NK-92 (cell line): Measurements from ENCODE around the gene GPR152.
A peak's percentile ranks its signal among the peaks of the same experiment; 100 is the strongest.
"Not testable (repeated sequence)": the region's sequence is repeated elsewhere in the genome, so short reads cannot be mapped to it uniquely, and the experiment has no call there.

Source experiments
- DNase-seq: peaks from one replicate; lab custom pipeline; 2025; ENCODE audit not compliant: unreplicated experiment; lab: John Stamatoyannopoulos, UW

GPR152 gene

GRCh38 chr11:67489203-67489884 lies 36.8 kb upstream of the GPR152 start:
- DNase-seq = no peak

DNA sequence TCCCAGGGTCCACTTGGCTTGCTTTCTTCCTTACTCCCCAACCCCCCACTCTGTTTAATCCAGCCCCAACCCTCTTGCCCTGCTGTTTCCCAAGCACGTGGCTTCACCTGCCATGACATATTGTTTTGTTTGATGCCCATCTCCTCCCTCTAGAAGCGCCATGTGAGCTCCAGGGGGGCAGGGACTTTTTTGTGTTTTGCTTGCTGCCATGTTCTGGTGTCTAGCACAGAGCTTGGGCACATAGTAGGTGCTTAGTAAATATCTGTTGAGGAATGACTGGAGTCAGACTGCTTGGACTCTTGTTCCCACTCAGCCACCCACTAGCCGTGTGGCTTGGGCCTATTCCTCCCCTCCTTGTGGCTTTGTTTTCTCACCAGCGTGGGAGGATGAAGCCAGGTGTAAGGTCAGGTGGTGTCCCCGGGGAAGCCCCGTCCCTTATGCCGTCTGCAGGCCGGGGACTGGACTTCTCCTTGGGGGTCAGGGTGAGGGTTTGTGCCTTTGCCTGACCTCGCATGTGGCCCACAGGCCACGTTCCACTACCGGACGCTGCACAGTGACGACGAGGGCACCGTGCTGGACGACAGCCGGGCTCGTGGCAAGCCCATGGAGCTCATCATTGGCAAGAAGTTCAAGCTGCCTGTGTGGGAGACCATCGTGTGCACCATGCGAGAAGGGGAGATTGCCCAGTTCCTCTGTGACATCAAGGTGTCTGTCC lies 34.1 kb upstream of the GPR152 start:
- DNase-seq = no peak

DNA sequence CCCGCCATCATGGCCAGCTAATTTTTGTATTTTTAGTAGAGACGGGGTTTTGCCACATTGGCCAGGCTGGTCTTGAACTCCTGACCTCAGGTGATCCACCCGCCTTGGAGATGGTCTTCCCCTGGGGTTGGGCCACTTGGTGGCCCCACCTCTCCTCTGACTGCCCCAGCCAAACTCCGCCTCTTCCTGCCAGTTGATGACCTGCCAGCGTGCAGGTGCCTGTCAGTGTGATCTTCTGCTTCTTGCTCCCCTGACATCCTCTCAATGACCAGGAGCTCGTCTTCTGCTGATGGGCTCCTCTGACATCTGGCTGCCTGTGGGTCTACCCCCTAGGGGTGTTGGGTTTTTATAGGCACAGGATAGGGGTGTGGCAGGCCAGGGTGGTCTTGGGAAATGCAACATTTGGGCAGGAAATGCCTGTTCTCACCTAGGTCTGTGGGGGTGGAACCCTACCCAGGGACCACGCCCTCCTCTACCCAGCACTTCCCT lies 33.4 kb upstream of the GPR152 start:
- DNase-seq = not testable (repeated sequence)

DNA sequence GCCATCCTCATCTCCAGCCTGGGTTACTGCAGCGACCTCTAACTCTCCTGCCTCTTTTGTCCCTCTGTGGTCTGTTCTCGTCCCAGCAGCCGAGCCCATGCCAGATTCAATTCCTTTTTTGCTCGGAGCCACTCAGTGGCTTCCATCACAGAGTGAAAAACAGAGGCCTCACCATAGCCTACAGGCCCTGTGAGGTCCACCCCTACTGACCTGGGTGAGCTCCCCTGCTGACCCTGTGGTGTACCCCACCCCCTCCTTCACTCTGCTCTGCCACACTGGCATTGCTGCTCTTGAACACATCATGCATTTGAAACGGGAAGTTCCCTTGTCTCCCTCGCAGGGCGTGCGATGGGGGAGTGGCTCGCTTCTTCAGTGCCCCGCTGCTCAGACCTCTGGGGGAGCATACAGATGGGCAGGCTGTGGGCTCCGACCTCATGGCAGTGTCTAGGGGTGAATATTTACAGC lies 32.4 kb upstream of the GPR152 start:
- DNase-seq = no peak

DNA sequence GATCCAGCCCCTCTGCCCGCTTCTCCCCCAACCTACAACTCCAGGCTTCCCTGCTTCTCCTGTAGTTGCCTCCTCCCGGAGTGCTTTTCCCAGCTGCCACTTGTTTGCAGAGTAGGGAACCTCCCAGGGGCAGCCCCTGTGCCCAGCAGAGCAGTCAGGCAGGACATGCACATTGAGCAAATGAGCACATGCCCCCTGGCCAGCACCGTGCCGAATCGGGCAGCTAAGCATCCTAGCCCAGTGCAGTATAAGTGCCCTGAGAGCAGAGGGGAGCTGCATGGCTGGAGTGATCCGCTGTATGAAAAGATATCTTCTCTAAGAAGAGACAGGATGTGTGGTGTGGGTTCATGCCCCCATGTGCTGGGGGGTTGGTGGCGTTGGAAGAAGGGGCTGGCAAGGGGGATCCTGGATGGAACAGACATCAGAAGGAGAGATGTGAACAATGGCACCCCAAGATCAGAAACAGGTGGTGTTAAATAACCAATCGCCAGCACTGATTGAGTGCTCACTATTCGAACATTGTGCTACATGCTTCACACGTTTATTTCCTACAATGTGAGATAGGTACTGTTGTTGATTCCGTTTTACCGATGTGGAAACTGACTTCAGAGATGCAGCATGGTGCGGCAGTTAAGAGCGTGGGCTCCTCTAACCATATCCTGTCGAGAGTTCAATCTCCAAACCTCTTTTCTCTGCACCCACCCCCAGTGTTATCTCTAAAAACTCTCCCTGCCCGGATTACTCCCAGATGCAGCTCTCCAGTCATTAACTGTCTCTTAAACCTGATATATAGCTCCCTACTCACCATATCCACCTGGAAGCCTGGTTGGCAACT lies 31.5 kb upstream of the GPR152 start:
- DNase-seq = no peak

DNA sequence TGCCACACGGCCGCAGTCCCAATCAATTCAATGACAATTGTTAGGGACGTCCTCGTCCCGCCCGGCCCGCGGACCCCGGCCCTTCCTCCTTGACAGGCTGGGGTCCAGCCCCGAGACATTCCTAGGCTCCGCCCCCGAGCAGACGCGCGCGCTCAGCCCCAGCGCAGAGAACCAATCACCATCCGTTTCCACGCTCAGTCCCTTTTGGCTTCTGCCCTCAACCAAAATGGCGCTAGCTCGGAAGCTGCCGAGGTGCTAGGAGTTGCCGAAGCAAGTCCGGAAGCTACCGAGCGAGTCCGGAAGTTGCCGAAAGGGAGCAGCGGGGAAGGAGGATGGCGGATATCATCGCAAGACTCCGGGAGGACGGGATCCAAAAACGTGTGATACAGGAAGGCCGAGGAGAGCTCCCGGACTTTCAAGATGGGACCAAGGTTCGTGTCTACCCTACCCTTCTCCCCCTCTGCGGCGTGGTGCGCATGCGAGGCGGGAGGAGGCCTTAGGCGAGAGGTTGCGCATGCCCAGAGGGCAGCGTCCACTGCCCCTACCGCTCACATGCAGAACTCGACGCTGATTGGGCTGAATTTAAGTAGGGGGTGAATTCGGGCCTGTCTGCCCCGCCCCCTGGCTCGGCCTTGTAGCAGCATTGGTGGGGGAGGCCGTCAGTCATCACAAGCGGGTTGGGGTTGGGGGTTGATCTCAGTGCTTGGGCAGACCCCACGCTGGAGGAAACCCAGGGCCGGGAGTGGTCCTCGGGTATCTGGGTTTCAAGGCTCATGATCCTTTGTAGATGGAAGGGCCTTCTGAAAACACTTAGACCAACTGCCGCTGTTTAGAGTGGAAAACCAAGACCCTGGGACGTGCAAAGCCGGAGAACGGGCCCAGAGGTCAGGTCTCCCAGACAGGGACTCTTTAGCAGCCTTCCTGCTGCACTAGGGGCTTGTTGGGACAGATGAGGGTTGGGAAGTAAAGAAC lies 30.6 kb upstream of the GPR152 start, which contains the start of gene AIP:
TSS of gene AIP (plus strand) at position 200 of the 972 bp plus-strand sequence. CDS start at position 333, 133 bp downstream.
- DNase-seq = peak; percentile 76

DNA sequence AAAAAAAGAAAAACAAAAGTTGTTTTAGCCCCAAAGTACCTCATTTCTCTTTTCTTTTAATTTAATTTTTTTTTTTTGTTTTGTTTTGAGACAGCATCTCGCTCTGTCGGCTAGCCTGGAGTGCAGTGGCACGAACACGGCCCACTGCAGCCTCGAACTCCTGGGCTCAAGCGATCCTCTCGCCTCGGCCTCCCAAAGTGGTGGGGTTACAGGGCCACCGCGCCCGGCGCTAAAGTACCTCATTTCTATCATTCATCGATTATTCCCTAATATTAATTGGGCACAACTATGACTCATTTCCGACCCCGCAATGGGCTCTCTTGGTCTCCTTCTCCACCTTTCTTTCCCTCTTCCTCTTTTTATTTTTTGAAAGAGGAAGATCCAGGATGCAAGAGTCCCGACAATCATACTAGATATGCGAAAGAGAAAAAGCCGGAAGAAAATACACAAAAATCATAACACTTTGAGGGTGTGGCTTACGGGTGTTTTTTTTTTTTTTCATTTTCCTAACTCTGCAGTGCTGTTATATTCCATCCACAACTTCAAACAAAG lies 29.8 kb upstream of the GPR152 start:
- no peak for DNase-seq

DNA sequence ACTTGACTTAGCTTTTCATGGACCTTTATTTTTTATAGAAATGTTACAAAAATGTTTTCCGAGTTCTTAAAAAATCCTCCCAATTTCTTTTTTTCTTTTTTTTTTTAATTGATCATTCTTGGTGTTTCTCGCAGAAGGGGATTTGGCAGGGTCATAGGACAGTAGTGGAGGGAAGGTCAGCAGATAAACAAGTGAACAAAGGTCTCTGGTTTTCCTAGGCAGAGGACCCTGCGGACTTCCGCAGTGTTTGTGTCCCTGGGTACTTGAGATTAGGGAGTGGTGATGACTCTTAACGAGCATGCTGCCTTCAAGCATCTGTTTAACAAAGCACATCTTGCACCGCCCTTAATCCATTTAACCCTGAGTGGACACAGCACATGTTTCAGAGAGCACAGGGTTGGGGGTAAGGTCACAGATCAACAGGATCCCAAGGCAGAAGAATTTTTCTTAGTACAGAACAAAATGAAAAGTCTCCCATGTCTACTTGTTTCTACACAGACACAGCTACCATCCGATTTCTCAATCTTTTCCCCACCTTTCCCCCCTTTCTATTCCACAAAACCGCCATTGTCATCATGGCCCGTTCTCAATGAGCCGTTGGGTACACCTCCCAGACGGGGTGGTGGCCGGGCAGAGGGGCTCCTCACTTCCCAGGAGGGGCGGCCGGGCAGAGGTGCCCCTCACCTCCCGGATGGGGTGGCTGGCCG lies 25.0 kb upstream of the GPR152 start:
- DNase-seq = not testable (repeated sequence)

- DNase-seq = not testable (repeated sequence)
These were observed 24.2 kb upstream of the GPR152 start for GRCh38 chr11:67476692-67477091.

GRCh38 chr11:67472882-67473281 lies 20.4 kb upstream of the GPR152 start:
- DNase-seq = no peak

- DNase-seq = no peak
These were observed 17.9 kb upstream of the GPR152 start for GRCh38 chr11:67470337-67471002.

GRCh38 chr11:67469508-67469811 lies 16.9 kb upstream of the GPR152 start:
- no peak for DNase-seq

- no peak for DNase-seq
These were observed 16.4 kb upstream of the GPR152 start, which contains the start of gene TMEM134 for GRCh38 chr11:67468759-67469507. Gene TMEM134 (minus strand): TSS chr11:67469251. CDS start chr11:67469192, 59 bp downstream.

GRCh38 chr11:67468456-67468758 lies 15.9 kb upstream of the GPR152 start:
- no peak for DNase-seq

- DNase-seq = no peak
These were observed 15.5 kb upstream of the GPR152 start for GRCh38 chr11:67468056-67468455.

- DNase-seq = no peak
These were observed 14.6 kb upstream of the GPR152 start for GRCh38 chr11:67466962-67467771.

- no peak for DNase-seq
These were observed 13.8 kb upstream of the GPR152 start for GRCh38 chr11:67466367-67466766.
